Astrocyte (in vitro differentiated cells and primary cell): ENCODE results near the gene ZNF443. TPM values are rescaled to one million over a fixed set of nuclear protein-coding genes. Genes with fewer than 3 reads are reported as not detected.
"Not testable (repeated sequence)": the region's sequence is repeated elsewhere in the genome, so short reads cannot be mapped to it uniquely, and the experiment has no call there.

ENCODE experiments used
- DNase-seq: peaks from one replicate; pipeline ENCODE4 v3.0.0-alpha.2; 2010; ENCODE audit warnings: low read depth
- FAIRE-seq: peaks from 2 replicates; lab custom pipeline; 2011; peaks lifted over from hg19 to GRCh38; lab: Jason Lieb, UNC
- H2AFZ ChIP-seq: 2 replicates; pipeline ENCODE4 v1.6.0; 2012; ENCODE audit warnings: low read depth, low read length, inconsistent platforms
- H3K27ac ChIP-seq: 2 replicates; pipeline ENCODE4 v1.5.1; 2011; ENCODE audit warnings: low read depth, low read length, inconsistent platforms
- H3K27me3 ChIP-seq: 2 replicates; pipeline ENCODE4 v1.6.0; 2011; ENCODE audit warnings: low read length, inconsistent platforms; ENCODE audit not compliant: insufficient read depth
- H3K36me3 ChIP-seq: 2 replicates; pipeline ENCODE4 v1.5.1; 2011; ENCODE audit warnings: low read length, inconsistent platforms; ENCODE audit not compliant: insufficient read depth
- H3K4me1 ChIP-seq: 2 replicates; pipeline ENCODE4 v1.5.1; 2011; ENCODE audit warnings: low read length, inconsistent platforms; ENCODE audit not compliant: insufficient read depth
- H3K4me2 ChIP-seq: 2 replicates; pipeline ENCODE4 v1.6.0; 2012; ENCODE audit warnings: low read length, inconsistent platforms
- H3K4me3 ChIP-seq: 2 replicates; pipeline ENCODE4 v1.5.1; 2011; ENCODE audit warnings: low read depth, mild to moderate bottlenecking, low read length, inconsistent platforms; ENCODE audit not compliant: insufficient read depth
- H3K79me2 ChIP-seq: 2 replicates; pipeline ENCODE4 v1.6.0; 2012; ENCODE audit warnings: mild to moderate bottlenecking, low read length, inconsistent platforms; ENCODE audit not compliant: insufficient read depth
- H3K9ac ChIP-seq: 2 replicates; pipeline ENCODE4 v1.6.0; 2012; ENCODE audit warnings: mild to moderate bottlenecking, low read length, inconsistent platforms
- H3K9me3 ChIP-seq: 2 replicates; pipeline ENCODE4 v1.5.1; 2012; ENCODE audit warnings: low read depth, mild to moderate bottlenecking, low read length, inconsistent platforms; ENCODE audit not compliant: insufficient read depth
- H4K20me1 ChIP-seq: 2 replicates; pipeline ENCODE4 v1.6.0; 2012; ENCODE audit warnings: low read length, inconsistent platforms; ENCODE audit not compliant: insufficient read depth
- H3K27ac Mint-ChIP-seq: one replicate; pipeline ENCODE4 v1.8.0; 2021; ENCODE audit warnings: mild to moderate bottlenecking, mixed read lengths; ENCODE audit not compliant: unreplicated experiment
- H3K27me3 Mint-ChIP-seq: one replicate; pipeline ENCODE4 v1.8.0; 2021; ENCODE audit warnings: low read depth, mixed read lengths; ENCODE audit not compliant: unreplicated experiment
- H3K36me3 Mint-ChIP-seq: one replicate; pipeline ENCODE4 v1.8.0; 2021; ENCODE audit warnings: low read depth, mixed read lengths; ENCODE audit not compliant: unreplicated experiment
- H3K4me1 Mint-ChIP-seq: one replicate; pipeline ENCODE4 v1.8.0; 2021; ENCODE audit warnings: low read depth, mixed read lengths; ENCODE audit not compliant: unreplicated experiment
- H3K4me3 Mint-ChIP-seq: one replicate; pipeline ENCODE4 v1.8.0; 2021; ENCODE audit warnings: mild to moderate bottlenecking, moderate library complexity, mixed read lengths; ENCODE audit not compliant: unreplicated experiment
- H3K9me3 Mint-ChIP-seq: one replicate; pipeline ENCODE4 v1.8.0; 2021; ENCODE audit warnings: mild to moderate bottlenecking, mixed read lengths; ENCODE audit not compliant: unreplicated experiment
- CTCF ChIP-seq: IDR thresholded peaks from 2 replicates; pipeline ENCODE4 v1.5.1; 2011; ENCODE audit warnings: low read depth, mild to moderate bottlenecking, inconsistent platforms, low read length, moderate library complexity; ENCODE audit not compliant: insufficient read depth
- EZH2 ChIP-seq: IDR thresholded peaks from 2 replicates; pipeline ENCODE4 v1.6.1; 2012; ENCODE audit warnings: mild to moderate bottlenecking, low read length, inconsistent platforms; ENCODE audit not compliant: insufficient read depth
- total RNA-seq: library from RNA; stranded (reverse); gene quantifications from 2 replicates; pipeline ENCODE4 v1.2.1, GENCODE V29; 2021

Gene ZNF443
- total RNA-seq, 1 donor from 2014 or later, result 4.3 TPM

GRCh38 chr19:12465211-12465610, 24.4 kb upstream of the ZNF443 start:
- Histone ChIP-seq H3K4me1 (no peaks in the 10 kb centered on the region), H3K4me2 (no peak overlapping the region), H3K9me3 (peaks cover 26% of the 10 kb centered on the region), H3K36me3 (peaks cover 8% of the 10 kb centered on the region), H4K20me1 (no peaks in the 10 kb centered on the region), H2AFZ (no peak overlapping the region), H3K79me2 (peaks cover 4% of the 10 kb centered on the region), H3K27ac (no peak overlapping the region), H3K4me3 (no peak overlapping the region), H3K9ac (no peak overlapping the region), H3K27me3 (no peaks in the 10 kb centered on the region)
- H3K27me3 Mint-ChIP-seq, result no peaks in the 10 kb centered on the region
- no peak overlapping the region for H3K27ac Mint-ChIP-seq
- TF ChIP-seq EZH2, result no peak
- no peak for TF ChIP-seq CTCF
- DNase-seq, result no peak
- no peak for FAIRE-seq
- H3K36me3 Mint-ChIP-seq, result peaks cover 57% of the 10 kb centered on the region
- no peaks in the 10 kb centered on the region for H3K4me1 Mint-ChIP-seq
- H3K4me3 Mint-ChIP-seq, result no peak overlapping the region
- peaks cover 53% of the 10 kb centered on the region for H3K9me3 Mint-ChIP-seq

- no peak overlapping the region for H3K27ac ChIP-seq
- no peak overlapping the region for H3K4me3 ChIP-seq
- H3K36me3 ChIP-seq, result peaks cover 8% of the 10 kb centered on the region
- H3K27me3 Mint-ChIP-seq, result no peaks in the 10 kb centered on the region
- H3K9me3 Mint-ChIP-seq, result peaks cover 55% of the 10 kb centered on the region
- no peak overlapping the region for H3K4me2 ChIP-seq
- no peak overlapping the region for H3K27ac Mint-ChIP-seq
- H3K27me3 ChIP-seq, result no peaks in the 10 kb centered on the region
- H3K4me1 Mint-ChIP-seq, result no peaks in the 10 kb centered on the region
- FAIRE-seq, result no peak
- DNase-seq, result no peak
- H3K4me1 ChIP-seq, result no peaks in the 10 kb centered on the region
- TF ChIP-seq EZH2 (no peak), CTCF (no peak)
- H3K36me3 Mint-ChIP-seq, result peaks cover 57% of the 10 kb centered on the region
- no peak overlapping the region for H3K9ac ChIP-seq
- no peak overlapping the region for H3K4me3 Mint-ChIP-seq
- no peaks in the 10 kb centered on the region for H4K20me1 ChIP-seq
- peaks cover 26% of the 10 kb centered on the region for H3K9me3 ChIP-seq
- H2AFZ ChIP-seq, result no peak overlapping the region
- H3K79me2 ChIP-seq, result no peaks in the 10 kb centered on the region
Measured at GRCh38 chr19:12464769-12465168, 23.9 kb upstream of the ZNF443 start.

GRCh38 chr19:12464139-12464538, 23.3 kb upstream of the ZNF443 start:
- FAIRE-seq, H3K27ac ChIP-seq, H3K27ac Mint-ChIP-seq, H3K4me3 ChIP-seq, H3K4me3 Mint-ChIP-seq, H3K79me2 ChIP-seq, H3K4me2 ChIP-seq, H2AFZ ChIP-seq, H3K27me3 Mint-ChIP-seq, DNase-seq, H3K27me3 ChIP-seq, H3K9ac ChIP-seq, H3K4me1 ChIP-seq, H3K36me3 ChIP-seq, H3K4me1 Mint-ChIP-seq, H4K20me1 ChIP-seq: not testable (repeated sequence)
- Mint-ChIP-seq H3K36me3 (peaks cover 59% of the 10 kb centered on the region), H3K9me3 (peaks cover 61% of the 10 kb centered on the region)
- H3K9me3 ChIP-seq, result peaks cover 26% of the 10 kb centered on the region
